Fibroblast of pulmonary artery (primary cell): ENCODE data around the gene VEGFD.

Source experiments
- DNase-seq: peaks from one replicate; pipeline ENCODE4 v3.0.0-alpha.2; 2010; ENCODE audit warnings: low read depth
- H3K4me3 ChIP-seq: replicated peaks from 2 replicates; pipeline ENCODE4 v1.5.1; 2011; ENCODE audit warnings: low read depth, mild to moderate bottlenecking, control low read depth, low read length, moderate library complexity
- TF ChIP-seq, protein P1 (sequence below): IDR thresholded peaks from 2 replicates; pipeline ENCODE4 v1.5.1; 2011; ENCODE audit warnings: mild to moderate bottlenecking, control low read depth, low read length, inconsistent platforms; ENCODE audit errors: missing control alignments

The VEGFD gene

DNA sequence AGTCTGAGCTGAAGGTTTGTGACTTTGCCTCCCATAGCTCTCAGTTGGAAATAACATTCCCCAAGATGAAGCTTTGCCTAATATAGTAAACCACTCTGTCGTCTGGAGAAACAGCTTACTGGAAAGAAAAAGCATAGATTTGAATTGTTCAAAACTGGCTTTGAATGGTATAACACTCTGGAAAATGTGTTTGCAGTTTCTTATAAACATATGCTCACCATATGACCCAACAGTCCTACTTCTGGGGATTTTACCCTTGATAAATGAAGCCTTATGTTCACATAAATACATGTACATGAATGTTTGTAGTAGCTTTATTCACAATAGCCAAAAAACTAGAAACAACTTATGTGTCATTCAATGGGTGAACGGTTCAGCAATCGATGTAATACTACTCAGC lies 10.2 kb downstream of the VEGFD start:
- TF ChIP-seq, protein P1, sequence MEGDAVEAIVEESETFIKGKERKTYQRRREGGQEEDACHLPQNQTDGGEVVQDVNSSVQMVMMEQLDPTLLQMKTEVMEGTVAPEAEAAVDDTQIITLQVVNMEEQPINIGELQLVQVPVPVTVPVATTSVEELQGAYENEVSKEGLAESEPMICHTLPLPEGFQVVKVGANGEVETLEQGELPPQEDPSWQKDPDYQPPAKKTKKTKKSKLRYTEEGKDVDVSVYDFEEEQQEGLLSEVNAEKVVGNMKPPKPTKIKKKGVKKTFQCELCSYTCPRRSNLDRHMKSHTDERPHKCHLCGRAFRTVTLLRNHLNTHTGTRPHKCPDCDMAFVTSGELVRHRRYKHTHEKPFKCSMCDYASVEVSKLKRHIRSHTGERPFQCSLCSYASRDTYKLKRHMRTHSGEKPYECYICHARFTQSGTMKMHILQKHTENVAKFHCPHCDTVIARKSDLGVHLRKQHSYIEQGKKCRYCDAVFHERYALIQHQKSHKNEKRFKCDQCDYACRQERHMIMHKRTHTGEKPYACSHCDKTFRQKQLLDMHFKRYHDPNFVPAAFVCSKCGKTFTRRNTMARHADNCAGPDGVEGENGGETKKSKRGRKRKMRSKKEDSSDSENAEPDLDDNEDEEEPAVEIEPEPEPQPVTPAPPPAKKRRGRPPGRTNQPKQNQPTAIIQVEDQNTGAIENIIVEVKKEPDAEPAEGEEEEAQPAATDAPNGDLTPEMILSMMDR: no peak
- no peak for DNase-seq

DNA sequence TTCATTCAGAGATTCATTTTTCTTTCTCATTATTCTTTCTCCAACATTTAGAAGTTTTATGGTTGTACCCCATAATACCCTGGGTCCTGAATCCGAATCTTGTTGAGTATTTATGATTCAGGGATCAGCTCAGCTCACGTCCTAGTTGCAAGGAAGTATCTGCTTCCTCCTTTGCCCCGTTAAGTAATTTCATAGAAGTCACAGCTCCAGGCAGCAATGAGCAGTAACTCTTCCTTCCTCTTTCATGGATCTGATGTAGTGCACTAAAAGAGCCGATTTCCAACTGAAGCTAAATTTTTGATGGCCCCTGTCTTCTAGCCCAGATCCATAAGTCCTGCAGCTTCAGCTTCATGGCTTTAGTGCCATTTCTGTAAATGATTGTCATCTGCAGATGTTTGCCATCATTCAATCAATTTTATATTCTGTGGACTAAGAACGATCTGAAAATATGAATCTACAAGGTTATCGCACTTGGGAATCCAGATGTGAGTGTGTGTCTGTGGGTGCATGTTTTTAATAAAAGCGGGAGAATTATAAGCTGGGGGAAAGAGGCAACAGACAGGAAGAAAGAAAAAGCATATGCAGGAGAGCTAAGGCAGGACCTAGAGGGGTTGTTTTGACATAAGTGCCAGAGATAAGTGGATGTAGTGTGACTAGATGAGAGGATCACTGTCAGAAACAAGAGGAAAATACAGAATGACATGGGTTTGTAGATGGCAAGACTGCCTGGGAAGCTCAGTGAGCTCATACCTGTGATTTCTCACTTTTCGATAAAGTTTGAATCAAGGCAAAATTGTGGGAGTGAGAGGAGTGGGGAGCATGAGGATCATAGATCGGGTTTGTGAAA lies 17.5 kb downstream of the VEGFD start:
- no peak for DNase-seq
- no peak overlapping the region for H3K4me3 ChIP-seq
- TF ChIP-seq, protein P1: no peak

More for the DNA sequence above, 10.2 kb downstream of the VEGFD start:
- H3K4me3 ChIP-seq: no peak overlapping the region

DNA sequence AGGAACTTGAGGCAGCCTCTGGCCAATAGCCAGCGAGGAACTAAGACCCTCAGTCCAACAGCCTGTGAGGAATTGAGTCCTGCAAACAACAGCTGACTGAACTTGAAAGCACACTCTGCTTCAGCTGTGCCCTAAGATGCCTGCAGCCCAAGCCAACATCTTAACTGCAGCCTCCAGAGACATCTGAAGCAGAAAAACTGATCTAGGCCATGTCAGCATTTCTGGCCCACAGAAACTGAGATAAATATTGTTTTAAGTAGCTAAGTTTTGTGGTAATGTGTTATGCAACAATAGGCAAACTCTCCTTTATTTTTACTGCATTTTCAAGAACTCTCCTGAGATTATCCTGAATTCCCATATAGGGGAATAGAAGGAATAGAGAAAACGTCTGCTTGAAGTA lies 24.5 kb downstream of the VEGFD start:
- TF ChIP-seq, protein P1: no peak
- H3K4me3 ChIP-seq: no peak overlapping the region
- DNase-seq: no peak

DNA sequence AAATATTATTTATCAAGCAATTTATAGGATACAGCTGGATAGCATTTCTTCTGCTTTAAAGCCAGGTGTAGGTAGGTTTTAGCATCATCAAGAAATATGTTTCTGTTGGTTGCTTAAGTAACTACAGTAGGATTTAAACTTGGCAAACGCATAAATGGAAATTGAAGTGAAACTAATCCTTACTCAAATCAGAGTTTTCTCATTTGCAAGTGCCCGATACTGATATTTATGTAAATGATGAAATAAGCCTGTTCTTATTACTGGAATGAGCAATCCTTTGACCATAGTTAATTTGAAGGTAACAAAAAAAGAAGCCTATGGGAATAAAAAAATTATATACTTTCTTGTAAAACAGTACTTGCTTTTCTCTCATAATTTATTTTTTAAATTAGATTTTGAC lies 25.7 kb downstream of the VEGFD start:
- TF ChIP-seq, protein P1: no peak
- H3K4me3 ChIP-seq: no peak overlapping the region
- no peak for DNase-seq

DNA sequence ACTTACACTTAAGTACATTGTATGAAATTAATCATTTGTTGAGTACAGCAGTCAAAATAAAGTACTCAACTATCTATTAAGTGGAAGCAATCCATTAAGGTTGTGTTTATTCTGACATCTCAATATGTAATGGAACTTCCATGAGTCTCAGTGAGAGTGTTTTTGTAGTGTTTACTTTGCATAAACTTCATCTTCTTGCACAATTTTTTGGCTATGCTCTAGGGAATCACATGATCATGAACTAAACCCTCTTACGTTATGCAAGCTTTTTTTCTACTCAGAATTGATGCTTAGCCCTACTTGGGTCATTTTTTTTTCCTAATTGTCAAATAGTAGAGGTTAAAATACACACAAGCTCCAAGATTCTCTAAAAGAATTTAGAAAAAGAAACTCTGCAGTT lies 27.8 kb downstream of the VEGFD start:
- TF ChIP-seq, protein P1: no peak
- no peak overlapping the region for H3K4me3 ChIP-seq
- peak; percentile 80 for DNase-seq

DNA sequence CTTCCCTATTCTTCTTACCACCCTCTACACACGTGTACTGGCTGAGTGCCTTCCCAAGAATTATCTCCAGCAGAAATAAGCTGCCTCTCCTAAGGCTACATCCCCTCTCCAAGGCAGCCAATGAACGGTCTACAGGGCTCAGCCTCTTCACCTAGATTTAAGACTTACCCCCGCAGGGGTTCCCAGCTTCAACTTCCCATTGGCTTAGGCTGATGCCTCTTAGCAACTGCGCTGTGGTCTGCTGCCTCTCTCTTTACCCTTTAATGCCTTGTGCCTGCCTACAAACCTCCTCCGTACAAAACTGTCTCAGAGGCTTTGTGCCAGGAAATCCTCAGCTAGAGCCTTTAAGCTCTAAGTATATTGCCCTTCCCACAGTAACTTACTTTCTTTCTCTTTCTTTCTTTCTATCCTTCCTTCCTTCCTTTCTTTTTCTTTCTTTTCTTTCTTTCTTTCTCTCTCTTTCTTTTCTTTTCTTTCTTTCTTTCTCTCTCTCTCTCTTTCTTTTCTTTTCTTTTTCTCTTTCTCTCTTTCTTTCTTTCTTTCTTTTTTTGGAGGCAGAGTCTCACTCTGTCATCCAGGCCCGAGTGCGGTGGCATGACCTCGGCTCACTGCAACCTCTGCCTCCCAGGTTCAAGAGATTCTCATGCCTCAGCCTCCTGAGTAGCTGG lies 33.8 kb downstream of the VEGFD start:
- TF ChIP-seq, protein P1: no peak
- DNase-seq: no peak
- no peak overlapping the region for H3K4me3 ChIP-seq
